Activated naive CD4-positive, alpha-beta T cell treated with anti-CD3 and anti-CD28 coated beads for 36 hours (primary cell): ENCODE data around the gene AKR1C2. TPM values are rescaled to one million over a fixed set of nuclear protein-coding genes. Genes with fewer than 3 reads are reported as not detected.
"Not testable (repeated sequence)": the region's sequence is repeated elsewhere in the genome, so short reads cannot be mapped to it uniquely, and the experiment has no call there.

Experiments used
- CTCF ChIA-PET: fragments of 350-600 bp; sonication (Branson Sonifier 250); formaldehyde crosslinking; loops from one replicate; lab custom pipeline; 2021; ENCODE audit warnings: antibody characterized with exemption; lab: Charles Lee
- DNase-seq: peaks from one replicate; pipeline ENCODE4 v3.0.0-alpha.2; 2020
- H3K27ac Mint-ChIP-seq: one replicate; pipeline ENCODE4 v1.8.0; 2021; ENCODE audit warnings: mild to moderate bottlenecking, mixed read lengths
- H3K27me3 Mint-ChIP-seq: one replicate; pipeline ENCODE4 v1.8.0; 2021; ENCODE audit warnings: low read depth, mixed read lengths
- H3K36me3 Mint-ChIP-seq: one replicate; pipeline ENCODE4 v1.8.0; 2021; ENCODE audit warnings: low read depth, mixed read lengths
- H3K4me1 Mint-ChIP-seq: one replicate; pipeline ENCODE4 v1.8.0; 2021; ENCODE audit warnings: low read depth, mixed read lengths
- H3K4me3 Mint-ChIP-seq: one replicate; pipeline ENCODE4 v1.8.0; 2021; ENCODE audit warnings: mild to moderate bottlenecking, moderate library complexity, mixed read lengths
- H3K9me3 Mint-ChIP-seq: one replicate; pipeline ENCODE4 v1.8.0; 2021; ENCODE audit warnings: mixed read lengths
- intact Hi-C: fragments of 100-400 bp; cut with micrococcal nuclease; formaldehyde crosslinking; loops from one replicate; pipeline ENCODE4 v1.15.1; 2023
- total RNA-seq, 2 experiments: library from RNA; stranded (reverse); gene quantifications; one replicate each; pipeline ENCODE4 v1.2.3, GENCODE V29; 2021

AKR1C2 gene
- total RNA-seq, 2 experiments from 2014 or later = 0.10 TPM; not detected in 1

DNA sequence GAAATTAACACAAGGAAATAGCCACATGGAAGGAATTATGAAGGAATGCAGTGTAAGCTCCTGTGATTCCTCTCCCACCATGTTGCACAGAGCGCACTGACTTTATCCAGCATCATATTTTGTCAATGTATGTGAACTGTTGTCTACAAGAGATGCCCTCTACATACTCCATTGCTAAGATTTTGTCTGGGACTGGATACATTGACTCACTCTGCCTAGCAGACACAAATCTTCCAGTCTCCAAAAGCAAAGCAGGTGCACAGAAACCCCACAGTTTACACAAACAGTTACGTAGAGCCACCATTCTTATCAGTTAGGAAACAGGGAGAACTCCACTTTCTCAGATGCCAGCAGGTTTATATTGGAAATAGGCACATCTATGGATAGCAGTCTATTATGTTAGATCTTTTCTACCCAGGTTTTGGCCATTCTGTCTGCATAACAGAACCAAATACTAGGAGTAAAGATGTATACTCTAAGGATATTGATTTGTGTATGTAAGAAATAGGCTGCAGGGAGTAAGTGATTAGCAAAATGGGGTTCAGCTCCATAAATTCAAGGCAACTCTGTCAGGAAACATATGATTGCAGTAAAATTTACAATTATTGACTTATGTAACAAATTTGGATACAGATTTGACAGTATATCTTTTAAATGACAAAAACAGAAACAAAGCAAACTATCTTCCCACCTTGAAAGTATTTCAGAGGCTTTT is 1.5 kb downstream of the AKR1C2 start:
- no peaks in the 10 kb centered on the region for H3K9me3 Mint-ChIP-seq
- H3K4me3 Mint-ChIP-seq = no peak overlapping the region
- DNase-seq = no peak
- no peaks in the 10 kb centered on the region for H3K4me1 Mint-ChIP-seq
- H3K36me3 Mint-ChIP-seq = no peaks in the 10 kb centered on the region
- intact Hi-C loops = no loop called here
- peaks cover 4% of the 10 kb centered on the region for H3K27me3 Mint-ChIP-seq
- CTCF ChIA-PET = interaction anchor here (0.7 kb wide), 1 partner anchor 153 kb away, joined by 3 read pairs; no protein-coding TSS in a partner anchor
- H3K27ac Mint-ChIP-seq = no peak overlapping the region

DNA sequence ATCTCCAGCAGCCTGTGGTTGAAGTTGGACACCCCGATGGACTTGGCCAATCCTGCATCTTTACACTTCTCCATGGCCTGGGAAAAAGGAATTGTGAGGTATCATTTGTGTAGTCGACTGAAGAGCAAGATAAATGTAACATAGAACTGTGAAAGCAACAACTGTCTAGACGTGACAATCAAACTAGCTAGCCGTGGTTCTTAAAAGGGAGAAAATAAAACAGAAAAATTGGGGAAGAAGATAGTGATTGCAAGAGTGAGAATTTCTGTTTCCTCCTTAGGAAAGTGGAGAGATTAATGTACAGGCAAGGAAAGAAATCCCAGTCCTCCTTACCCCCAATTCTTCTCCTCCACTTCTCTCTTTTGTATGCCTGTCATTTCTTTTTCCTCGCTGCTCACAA is 5.0 kb downstream of the AKR1C2 start:
- no peak for DNase-seq
- Mint-ChIP-seq H3K9me3 (no peaks in the 10 kb centered on the region), H3K4me1 (no peaks in the 10 kb centered on the region), H3K4me3 (no peak overlapping the region), H3K36me3 (no peaks in the 10 kb centered on the region), H3K27me3 (peaks cover 4% of the 10 kb centered on the region), H3K27ac (no peak overlapping the region)
- CTCF ChIA-PET = no interaction called here
- intact Hi-C loops = no loop called here

DNA sequence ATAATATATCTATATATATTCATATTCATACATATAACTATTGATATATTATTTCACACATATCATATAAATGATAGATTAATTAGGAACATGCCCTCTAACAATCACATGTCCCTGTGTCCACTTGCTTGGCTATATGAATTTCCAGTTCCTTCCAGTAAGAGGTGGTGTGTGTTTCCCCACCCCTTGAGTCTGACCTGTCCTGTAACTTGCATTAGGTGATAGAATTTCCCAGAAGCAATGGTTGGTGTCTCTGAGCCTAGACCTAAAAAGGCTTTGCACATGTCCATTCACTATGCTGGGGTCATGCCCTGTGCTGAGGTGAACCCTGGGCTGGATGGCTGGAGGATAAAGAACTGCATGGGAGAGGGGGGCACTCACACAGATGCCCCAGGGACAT is 9.4 kb downstream of the AKR1C2 start:
- intact Hi-C loops, DNase-seq, H3K27me3 Mint-ChIP-seq, H3K4me1 Mint-ChIP-seq, H3K36me3 Mint-ChIP-seq, CTCF ChIA-PET, H3K27ac Mint-ChIP-seq, H3K4me3 Mint-ChIP-seq, H3K9me3 Mint-ChIP-seq: not testable (repeated sequence)

DNA sequence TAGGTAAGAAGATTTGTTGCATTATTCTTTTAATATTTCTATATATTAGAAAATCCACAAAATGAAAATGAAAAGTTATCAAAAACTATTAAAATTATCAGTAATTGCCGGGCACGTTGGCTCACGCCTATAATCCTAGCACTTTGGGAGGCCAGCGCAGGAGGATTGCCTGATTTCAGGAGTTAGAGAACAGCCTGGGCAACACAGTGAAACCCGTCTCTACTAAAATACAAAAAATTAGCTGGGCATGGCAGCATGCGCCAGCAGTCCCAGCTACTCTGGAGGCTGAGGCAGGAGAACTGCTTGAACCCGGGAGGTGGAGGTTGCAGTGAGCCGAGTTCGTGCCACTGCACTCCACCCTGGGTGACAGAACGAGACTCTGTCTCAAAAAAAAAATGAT is 11.1 kb downstream of the AKR1C2 start:
- CTCF ChIA-PET, DNase-seq, H3K27ac Mint-ChIP-seq, H3K4me1 Mint-ChIP-seq, intact Hi-C loops, H3K9me3 Mint-ChIP-seq, H3K27me3 Mint-ChIP-seq, H3K36me3 Mint-ChIP-seq, H3K4me3 Mint-ChIP-seq: not testable (repeated sequence)

DNA sequence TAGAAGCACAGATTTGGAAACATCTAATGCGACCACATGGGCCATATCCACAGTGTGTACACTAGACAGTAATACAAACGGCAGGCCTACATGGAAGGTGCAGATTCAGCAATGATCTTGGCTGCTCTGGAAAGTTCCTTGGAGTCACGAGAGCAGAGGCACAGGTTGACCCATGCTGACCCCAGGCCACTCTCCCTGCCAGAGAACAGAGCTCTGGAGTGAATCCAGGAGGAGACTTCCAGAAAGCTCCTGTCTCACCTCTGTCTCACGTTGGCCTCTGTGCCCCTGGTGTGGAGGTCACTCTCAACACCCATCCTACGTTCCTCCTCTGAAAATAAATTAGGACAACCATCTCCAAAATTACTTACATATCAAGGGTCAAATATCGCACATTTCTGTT is 12.2 kb downstream of the AKR1C2 start:
- H3K9me3 Mint-ChIP-seq, H3K36me3 Mint-ChIP-seq, H3K27ac Mint-ChIP-seq, H3K27me3 Mint-ChIP-seq, H3K4me1 Mint-ChIP-seq, intact Hi-C loops, DNase-seq, CTCF ChIA-PET, H3K4me3 Mint-ChIP-seq: not testable (repeated sequence)

DNA sequence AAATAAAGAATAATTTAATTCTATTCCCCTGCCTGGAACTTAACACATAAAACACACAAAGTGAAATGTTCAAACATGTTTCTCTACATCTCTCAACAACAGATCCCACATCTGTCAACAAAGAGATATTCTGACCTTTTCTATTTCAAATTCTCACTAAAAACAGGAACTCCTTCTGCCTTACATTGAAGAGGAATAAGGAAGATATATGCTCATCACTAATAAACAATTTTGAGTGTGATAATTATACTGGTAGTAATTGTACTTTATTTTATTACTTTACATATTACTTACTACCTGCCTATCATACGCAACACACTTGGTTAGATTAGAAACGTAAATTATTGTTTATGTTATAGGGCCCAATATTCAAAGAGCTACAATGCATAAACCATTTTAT is 13.4 kb downstream of the AKR1C2 start:
- CTCF ChIA-PET = interaction anchor here (0.6 to 1.3 kb wide), 2 partner anchors 175 to 333 kb away, joined by 3 read pairs; no protein-coding TSS in a partner anchor
- Mint-ChIP-seq H3K36me3 (no peaks in the 10 kb centered on the region), H3K9me3 (no peaks in the 10 kb centered on the region), H3K27me3 (no peaks in the 10 kb centered on the region), H3K27ac (no peak overlapping the region), H3K4me1 (no peaks in the 10 kb centered on the region), H3K4me3 (no peak overlapping the region)
- intact Hi-C loops = no loop called here
- no peak for DNase-seq

DNA sequence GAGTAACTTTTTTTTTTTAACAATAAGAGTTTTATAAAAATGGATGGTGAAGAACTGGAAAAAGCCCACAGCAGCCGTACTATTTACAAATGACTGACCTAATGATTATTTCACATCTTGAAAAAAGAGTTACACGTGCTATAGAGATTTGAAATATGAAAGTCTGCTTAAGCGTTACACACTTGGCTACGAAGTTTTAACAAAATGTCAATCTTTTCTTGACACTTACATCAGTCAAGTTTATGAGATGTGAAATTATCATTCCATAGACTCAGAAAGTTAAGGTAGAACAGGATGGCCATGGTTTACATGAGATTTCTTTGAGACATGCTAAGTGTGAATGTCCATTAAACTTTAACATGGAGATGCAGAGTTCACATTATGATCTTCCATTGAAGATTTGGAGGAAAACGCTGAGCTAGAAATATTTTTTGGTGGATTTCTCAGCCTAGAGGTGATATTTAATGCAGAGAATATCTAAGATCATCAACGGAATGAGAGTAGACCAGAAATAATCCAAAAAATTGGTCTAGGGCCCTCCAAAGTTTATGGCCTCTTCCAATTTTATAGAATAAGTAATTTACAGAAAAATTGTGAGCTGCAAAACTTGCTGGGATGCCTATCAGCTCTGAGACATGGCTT is 15.5 kb downstream of the AKR1C2 start:
- H3K9me3 Mint-ChIP-seq, intact Hi-C loops, CTCF ChIA-PET, H3K4me3 Mint-ChIP-seq, H3K4me1 Mint-ChIP-seq, DNase-seq, H3K27ac Mint-ChIP-seq, H3K36me3 Mint-ChIP-seq, H3K27me3 Mint-ChIP-seq: not testable (repeated sequence)

DNA sequence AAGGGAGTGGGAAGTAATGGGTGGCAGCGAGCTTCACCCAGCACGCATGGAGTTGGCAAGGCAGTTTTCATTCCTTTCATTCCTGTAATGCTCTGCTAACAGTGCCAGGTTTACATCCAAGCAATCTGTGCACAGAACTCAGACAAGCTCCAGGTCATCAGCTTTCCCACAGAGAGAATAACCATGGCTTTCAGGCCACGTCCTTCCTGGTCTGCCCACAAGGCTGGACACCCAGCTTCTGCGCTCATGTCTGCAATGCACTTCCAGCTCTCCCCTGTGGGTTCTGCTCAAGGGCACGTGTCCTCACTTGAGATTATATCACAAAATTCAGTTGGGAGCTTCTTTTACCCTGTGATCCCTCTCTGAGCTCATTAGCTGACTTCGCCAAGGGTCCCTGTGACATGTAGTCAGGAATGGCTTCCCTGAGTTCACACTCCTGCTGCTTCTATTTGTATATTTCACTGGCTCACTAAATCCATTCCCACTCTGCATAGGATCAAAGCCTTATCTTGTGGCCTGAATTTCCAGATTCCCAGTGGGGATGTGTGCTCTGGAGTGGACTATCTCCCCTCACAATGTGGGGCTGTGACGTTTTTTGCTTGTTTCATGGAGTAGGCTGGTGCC is 18.6 kb downstream of the AKR1C2 start:
- Mint-ChIP-seq H3K4me1 (no peaks in the 10 kb centered on the region), H3K4me3 (no peak overlapping the region), H3K9me3 (no peaks in the 10 kb centered on the region), H3K27ac (no peak overlapping the region), H3K27me3 (peaks cover 5% of the 10 kb centered on the region), H3K36me3 (no peaks in the 10 kb centered on the region)
- DNase-seq = no peak
- intact Hi-C loops = no loop called here
- CTCF ChIA-PET = interaction anchor here (4.5 kb wide), 1 partner anchor 135 kb away, joined by 50 read pairs; no protein-coding TSS in a partner anchor

DNA sequence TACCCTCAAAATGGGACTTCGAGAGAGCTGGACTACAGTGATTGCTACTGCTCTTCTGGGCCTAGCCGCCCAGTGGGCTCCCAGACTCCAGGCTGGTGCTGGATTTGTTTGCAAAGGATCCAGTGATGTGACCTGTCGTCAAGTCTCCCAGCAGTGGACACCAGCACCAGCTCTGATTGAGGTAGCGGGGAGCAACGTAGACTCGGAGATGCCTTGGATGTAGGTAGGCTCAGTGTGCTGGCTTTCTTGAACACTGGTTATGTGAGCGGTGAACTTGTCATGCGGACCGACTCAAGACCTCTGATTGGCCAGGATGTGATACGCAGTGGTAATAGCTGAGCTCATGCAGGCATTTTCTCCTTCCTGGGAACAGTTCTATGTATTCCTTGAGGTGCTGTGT is 19.4 kb downstream of the AKR1C2 start:
- Mint-ChIP-seq H3K9me3 (no peaks in the 10 kb centered on the region), H3K4me1 (no peaks in the 10 kb centered on the region), H3K4me3 (no peak overlapping the region), H3K27me3 (peaks cover 5% of the 10 kb centered on the region), H3K36me3 (no peaks in the 10 kb centered on the region), H3K27ac (no peak overlapping the region)
- intact Hi-C loops = no loop called here
- CTCF ChIA-PET = interaction anchor here (0.6 to 4.5 kb wide), 2 partner anchors 134 to 1307 kb away, joined by 3 to 50 read pairs; no protein-coding TSS in a partner anchor
- no peak for DNase-seq

DNA sequence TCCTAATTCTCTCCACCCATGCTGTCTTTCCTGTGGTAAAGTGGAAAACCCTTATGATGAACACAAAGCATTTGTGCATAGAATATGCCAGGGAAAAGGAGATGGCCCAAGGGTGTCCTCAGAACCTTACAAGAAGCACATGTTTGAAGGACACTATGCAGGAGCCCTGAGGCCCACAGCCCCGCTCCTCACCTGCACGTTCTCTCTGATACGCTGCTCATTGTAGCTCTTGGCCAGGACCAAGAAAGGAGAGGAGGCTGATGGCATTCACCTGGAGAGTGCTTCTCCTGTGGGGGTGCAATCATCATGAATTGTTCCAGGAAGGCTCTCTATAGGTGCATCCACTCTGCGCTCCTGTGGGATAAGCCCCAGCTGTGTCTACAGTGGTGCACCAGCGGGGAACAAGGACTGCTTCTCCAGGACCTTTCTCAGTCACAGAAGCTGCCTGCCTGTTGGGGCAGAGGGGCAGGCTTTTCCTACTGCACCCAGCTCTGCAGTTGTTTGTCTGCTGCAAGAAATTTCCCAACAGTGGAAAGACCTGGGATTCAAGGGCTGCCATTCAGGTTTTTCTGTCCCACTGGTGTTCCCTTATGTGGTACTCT is 19.9 kb downstream of the AKR1C2 start:
- Mint-ChIP-seq H3K27ac (no peak overlapping the region), H3K4me3 (no peak overlapping the region), H3K36me3 (no peaks in the 10 kb centered on the region), H3K4me1 (no peaks in the 10 kb centered on the region), H3K9me3 (no peaks in the 10 kb centered on the region), H3K27me3 (peaks cover 5% of the 10 kb centered on the region)
- no peak for DNase-seq
- intact Hi-C loops = no loop called here
- CTCF ChIA-PET = interaction anchor here (0.6 to 4.5 kb wide), 2 partner anchors 133 to 1306 kb away, joined by 3 to 50 read pairs; no protein-coding TSS in a partner anchor

DNA sequence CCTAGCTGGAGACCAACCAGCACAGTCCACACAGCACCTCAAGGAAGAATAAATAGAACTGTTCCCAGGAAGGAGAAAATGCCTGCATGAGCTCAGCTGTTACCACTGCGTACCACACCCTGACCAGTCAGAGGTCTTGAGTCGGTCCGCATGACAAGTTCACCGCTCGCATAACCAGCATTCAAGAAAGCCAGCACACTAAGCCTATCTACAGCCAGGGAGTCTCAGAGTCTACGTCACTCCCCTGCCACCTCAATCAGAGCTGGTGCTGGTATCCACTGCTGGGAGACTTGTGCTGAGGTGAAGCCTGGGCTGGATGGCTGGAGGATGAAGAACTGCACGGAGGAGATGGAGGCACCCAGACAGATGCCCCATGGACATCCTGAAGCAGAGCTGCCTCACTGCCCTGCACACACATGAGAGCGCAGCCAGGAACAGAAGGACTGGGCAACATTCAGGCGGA is 20.9 kb downstream of the AKR1C2 start:
- intact Hi-C loops = loop anchor here (1.0 kb wide), 1 partner anchor 133 kb away; no protein-coding TSS in a partner anchor
- no peak overlapping the region for H3K4me3 Mint-ChIP-seq

More for the DNA sequence above, 20.9 kb downstream of the AKR1C2 start:
- Mint-ChIP-seq H3K4me1 (no peaks in the 10 kb centered on the region), H3K27me3 (peaks cover 5% of the 10 kb centered on the region), H3K9me3 (no peaks in the 10 kb centered on the region), H3K27ac (no peak overlapping the region), H3K36me3 (no peaks in the 10 kb centered on the region)
- CTCF ChIA-PET = interaction anchor here (0.7 to 4.5 kb wide), 4 partner anchors 127 to 709 kb away, joined by 3 to 50 read pairs (median 3); no protein-coding TSS in a partner anchor
- DNase-seq = no peak
